ENCODE data around the gene ABCA13.
"Not testable (repeated sequence)": the region's sequence is repeated elsewhere in the genome, so short reads cannot be mapped to it uniquely, and the experiment has no call there.

Gene ABCA13

GRCh38 chr7:48171202-48171601 is at the start of gene ABCA13:
TSS of gene ABCA13 (plus strand) at chr7:48171458. CDS start at chr7:48171484, 26 bp downstream.
- Mint-ChIP-seq H3K4me3 (no peak within 1 kb of the TSS), H3K27me3 (peaks cover 12% of the 10 kb centered on the region), H3K27ac (no peak within 1 kb of the TSS), H3K9me3 (peaks cover 6% of the 10 kb centered on the region), H3K4me1 (no peaks in the 10 kb centered on the region), H3K36me3 (no peaks in the 10 kb centered on the region)
- ATAC-seq = no peak

GRCh38 chr7:48126037-48126436 is 45.2 kb upstream of the ABCA13 start:
- no peak for ATAC-seq
- H3K4me1 Mint-ChIP-seq = no peaks in the 10 kb centered on the region
- H3K27me3 Mint-ChIP-seq = peaks cover 54% of the 10 kb centered on the region
- no peak overlapping the region for H3K4me3 Mint-ChIP-seq
- peaks cover 11% of the 10 kb centered on the region for H3K9me3 Mint-ChIP-seq
- peaks cover 7% of the 10 kb centered on the region for H3K36me3 Mint-ChIP-seq
- no peak overlapping the region for H3K27ac Mint-ChIP-seq

- no peak for ATAC-seq
- Mint-ChIP-seq H3K27me3 (peaks cover 33% of the 10 kb centered on the region), H3K4me3 (no peak overlapping the region), H3K9me3 (peaks cover 4% of the 10 kb centered on the region), H3K27ac (no peak overlapping the region), H3K4me1 (no peaks in the 10 kb centered on the region), H3K36me3 (peaks cover 7% of the 10 kb centered on the region)
These were observed 40.6 kb upstream of the ABCA13 start for GRCh38 chr7:48130658-48131108.

- Mint-ChIP-seq H3K27ac (no peak overlapping the region), H3K36me3 (no peaks in the 10 kb centered on the region), H3K4me3 (no peak overlapping the region), H3K27me3 (peaks cover 14% of the 10 kb centered on the region), H3K9me3 (peaks cover 3% of the 10 kb centered on the region), H3K4me1 (no peaks in the 10 kb centered on the region)
- ATAC-seq = no peak
These were observed 38.5 kb upstream of the ABCA13 start for GRCh38 chr7:48132792-48133191.

- no peaks in the 10 kb centered on the region for H3K36me3 Mint-ChIP-seq
- H3K9me3 Mint-ChIP-seq = peaks cover 5% of the 10 kb centered on the region
- H3K4me3 Mint-ChIP-seq = no peak overlapping the region
- H3K4me1 Mint-ChIP-seq = peaks cover 12% of the 10 kb centered on the region
- no peak overlapping the region for H3K27ac Mint-ChIP-seq
- H3K27me3 Mint-ChIP-seq = peaks cover 21% of the 10 kb centered on the region
- ATAC-seq = no peak
These were observed 31.8 kb upstream of the ABCA13 start for GRCh38 chr7:48139459-48139858.

- Mint-ChIP-seq H3K27ac (no peak overlapping the region), H3K36me3 (no peaks in the 10 kb centered on the region), H3K4me1 (peaks cover 12% of the 10 kb centered on the region), H3K27me3 (peaks cover 21% of the 10 kb centered on the region), H3K4me3 (no peak overlapping the region), H3K9me3 (peaks cover 5% of the 10 kb centered on the region)
- ATAC-seq = no peak
These were observed 31.1 kb upstream of the ABCA13 start for GRCh38 chr7:48140001-48140681.

GRCh38 chr7:48141521-48141920 is 29.7 kb upstream of the ABCA13 start:
- Mint-ChIP-seq H3K27ac (no peak overlapping the region), H3K36me3 (no peaks in the 10 kb centered on the region), H3K27me3 (peaks cover 29% of the 10 kb centered on the region), H3K4me3 (no peak overlapping the region), H3K9me3 (peaks cover 4% of the 10 kb centered on the region), H3K4me1 (peaks cover 12% of the 10 kb centered on the region)
- no peak for ATAC-seq

- Mint-ChIP-seq H3K9me3 (peaks cover 3% of the 10 kb centered on the region), H3K4me1 (peaks cover 8% of the 10 kb centered on the region), H3K27ac (no peak overlapping the region), H3K27me3 (peaks cover 30% of the 10 kb centered on the region), H3K36me3 (no peaks in the 10 kb centered on the region), H3K4me3 (no peak overlapping the region)
- ATAC-seq = no peak
These were observed 26.9 kb upstream of the ABCA13 start for GRCh38 chr7:48144291-48144768.

- H3K36me3 Mint-ChIP-seq = no peaks in the 10 kb centered on the region
- no peak overlapping the region for H3K27ac Mint-ChIP-seq
- no peak overlapping the region for H3K4me3 Mint-ChIP-seq
- no peaks in the 10 kb centered on the region for H3K4me1 Mint-ChIP-seq
- peaks cover 4% of the 10 kb centered on the region for H3K9me3 Mint-ChIP-seq
- H3K27me3 Mint-ChIP-seq = peaks cover 30% of the 10 kb centered on the region
- no peak for ATAC-seq
These were observed 24.1 kb upstream of the ABCA13 start for GRCh38 chr7:48147078-48147591.

- H3K27ac Mint-ChIP-seq, H3K9me3 Mint-ChIP-seq, H3K4me3 Mint-ChIP-seq, H3K36me3 Mint-ChIP-seq, H3K4me1 Mint-ChIP-seq, ATAC-seq: not testable (repeated sequence)
- H3K27me3 Mint-ChIP-seq = peaks cover 30% of the 10 kb centered on the region
These were observed 23.6 kb upstream of the ABCA13 start for GRCh38 chr7:48147690-48148089.

- Mint-ChIP-seq H3K27ac (no peak overlapping the region), H3K4me3 (no peak overlapping the region), H3K36me3 (no peaks in the 10 kb centered on the region), H3K4me1 (no peaks in the 10 kb centered on the region), H3K9me3 (peaks cover 3% of the 10 kb centered on the region), H3K27me3 (peaks cover 30% of the 10 kb centered on the region)
- ATAC-seq = no peak
These were observed 22.9 kb upstream of the ABCA13 start for GRCh38 chr7:48148311-48148710.

GRCh38 chr7:48149058-48149457 is 22.2 kb upstream of the ABCA13 start:
- ATAC-seq = no peak
- H3K36me3 Mint-ChIP-seq = no peaks in the 10 kb centered on the region
- H3K27me3 Mint-ChIP-seq = peaks cover 30% of the 10 kb centered on the region
- no peak overlapping the region for H3K27ac Mint-ChIP-seq
- peaks cover 6% of the 10 kb centered on the region for H3K9me3 Mint-ChIP-seq
- H3K4me3 Mint-ChIP-seq = no peak overlapping the region
- no peaks in the 10 kb centered on the region for H3K4me1 Mint-ChIP-seq

- H3K36me3 Mint-ChIP-seq = no peaks in the 10 kb centered on the region
These were observed 21.2 kb upstream of the ABCA13 start for GRCh38 chr7:48150086-48150485.

GRCh38 chr7:48154792-48155413 is 16.4 kb upstream of the ABCA13 start:
- Mint-ChIP-seq H3K36me3 (no peaks in the 10 kb centered on the region), H3K9me3 (peaks cover 6% of the 10 kb centered on the region), H3K27ac (no peak overlapping the region), H3K4me3 (no peak overlapping the region), H3K4me1 (no peaks in the 10 kb centered on the region), H3K27me3 (peaks cover 41% of the 10 kb centered on the region)
- ATAC-seq = no peak

More at GRCh38 chr7:48150086-48150485, 21.2 kb upstream of the ABCA13 start:
- H3K4me1 Mint-ChIP-seq = no peaks in the 10 kb centered on the region
- H3K9me3 Mint-ChIP-seq = peaks cover 6% of the 10 kb centered on the region
- peaks cover 34% of the 10 kb centered on the region for H3K27me3 Mint-ChIP-seq
- H3K27ac Mint-ChIP-seq = no peak overlapping the region
- no peak overlapping the region for H3K4me3 Mint-ChIP-seq
- no peak for ATAC-seq

- ATAC-seq = no peak
- no peaks in the 10 kb centered on the region for H3K36me3 Mint-ChIP-seq
- H3K27me3 Mint-ChIP-seq = peaks cover 52% of the 10 kb centered on the region
- peaks cover 10% of the 10 kb centered on the region for H3K9me3 Mint-ChIP-seq
- no peaks in the 10 kb centered on the region for H3K4me1 Mint-ChIP-seq
- H3K4me3 Mint-ChIP-seq = no peak overlapping the region
- H3K27ac Mint-ChIP-seq = no peak overlapping the region
These were observed 12.9 kb upstream of the ABCA13 start for GRCh38 chr7:48158404-48158803.
